Hepatocyte (in vitro differentiated cells): ENCODE measurements around the gene LARP6. TPM values are rescaled to one million over a fixed set of nuclear protein-coding genes. Genes with fewer than 3 reads are reported as not detected.

Experiments used
- DNase-seq: peaks from one replicate; pipeline ENCODE4 v3.0.0-alpha.2; 2016; ENCODE audit warnings: low spot score
- H2AFZ ChIP-seq: fragments of 200-600 bp; sonication (generic); 2 replicates; pipeline ENCODE4 v1.6.0; 2016; ENCODE audit warnings: antibody characterized with exemption, mild to moderate bottlenecking
- H3K27ac ChIP-seq: fragments of 200-600 bp; sonication (generic); 2 replicates; pipeline ENCODE4 v1.5.1; 2016; ENCODE audit warnings: mild to moderate bottlenecking
- H3K27me3 ChIP-seq: fragments of 200-600 bp; sonication (generic); 2 replicates; pipeline ENCODE4 v1.6.1; 2016
- H3K36me3 ChIP-seq: fragments of 200-600 bp; sonication (generic); replicated peaks from 2 replicates; pipeline ENCODE4 v1.5.1; 2016; ENCODE audit warnings: low read depth; ENCODE audit not compliant: insufficient read depth
- H3K4me1 ChIP-seq: fragments of 200-600 bp; sonication (generic); 2 replicates; pipeline ENCODE4 v1.5.1; 2016; ENCODE audit warnings: mild to moderate bottlenecking, moderate library complexity; ENCODE audit not compliant: insufficient read depth
- H3K4me2 ChIP-seq: fragments of 200-600 bp; sonication (generic); 2 replicates; pipeline ENCODE4 v1.6.0; 2016
- H3K4me3 ChIP-seq: fragments of 200-600 bp; sonication (generic); 2 replicates; pipeline ENCODE4 v1.5.1; 2016; ENCODE audit warnings: mild to moderate bottlenecking
- H3K79me2 ChIP-seq: fragments of 200-600 bp; sonication (generic); 2 replicates; pipeline ENCODE4 v1.6.0; 2017; ENCODE audit warnings: mild to moderate bottlenecking
- H3K9me2 ChIP-seq: fragments of 200-600 bp; sonication (generic); replicated peaks from 2 replicates; pipeline ENCODE4 v1.6.0; 2017; ENCODE audit warnings: mild to moderate bottlenecking; ENCODE audit not compliant: insufficient read depth
- H3K9me3 ChIP-seq: fragments of 200-600 bp; sonication (generic); 2 replicates; pipeline ENCODE4 v1.5.1; 2016; ENCODE audit warnings: low read depth, mild to moderate bottlenecking
- H4K20me1 ChIP-seq: fragments of 200-600 bp; sonication (generic); 2 replicates; pipeline ENCODE4 v1.6.0; 2016; ENCODE audit warnings: mild to moderate bottlenecking; ENCODE audit not compliant: insufficient read depth, poor library complexity, severe bottlenecking
- CTCF ChIP-seq: fragments of 200-600 bp; sonication (generic); IDR thresholded peaks from 2 replicates; pipeline ENCODE4 v1.5.1; 2016; ENCODE audit warnings: antibody characterized with exemption, mild to moderate bottlenecking; ENCODE audit not compliant: poor library complexity
- EZH2 ChIP-seq: fragments of 200-600 bp; sonication (generic); IDR thresholded peaks from 2 replicates; pipeline ENCODE4 v1.6.1; 2016; ENCODE audit warnings: antibody characterized with exemption, mild to moderate bottlenecking, borderline replicate concordance
- EZH2phosphoT487 ChIP-seq: fragments of 200-600 bp; sonication (generic); IDR thresholded peaks from one replicate; pipeline ENCODE4 v1.6.1; 2018; ENCODE audit warnings: antibody characterized with exemption, mild to moderate bottlenecking, low read depth, moderate library complexity; ENCODE audit not compliant: unreplicated experiment, severe bottlenecking
- WGBS: methylation state at CpG from one replicate; pipeline ENCODE4 v1.1.6; 2016; ENCODE audit warnings: low lambda C conversion rate; ENCODE audit errors: missing lambda C conversion rate; 5-methylcytosine and 5-hydroxymethylcytosine counted together
- polyA plus RNA-seq: library from polyadenylated mRNA; unstranded; fragments of >200 nt; fragmentation: Nextera tagmentation; extraction: Ambion mirVana; gene quantifications from 2 replicates; pipeline ENCODE4 v1.2.1, GENCODE V29; 2016
- total RNA-seq: library from RNA; depleted of rRNA; stranded (reverse); fragments of >200 nt; gene quantifications from 2 replicates; pipeline ENCODE4 v1.2.3, GENCODE V29; 2014

Gene LARP6
- total and polyA plus RNA-seq, 2 experiments from 2014 or later: 45.9 to 50.0 TPM

DNA sequence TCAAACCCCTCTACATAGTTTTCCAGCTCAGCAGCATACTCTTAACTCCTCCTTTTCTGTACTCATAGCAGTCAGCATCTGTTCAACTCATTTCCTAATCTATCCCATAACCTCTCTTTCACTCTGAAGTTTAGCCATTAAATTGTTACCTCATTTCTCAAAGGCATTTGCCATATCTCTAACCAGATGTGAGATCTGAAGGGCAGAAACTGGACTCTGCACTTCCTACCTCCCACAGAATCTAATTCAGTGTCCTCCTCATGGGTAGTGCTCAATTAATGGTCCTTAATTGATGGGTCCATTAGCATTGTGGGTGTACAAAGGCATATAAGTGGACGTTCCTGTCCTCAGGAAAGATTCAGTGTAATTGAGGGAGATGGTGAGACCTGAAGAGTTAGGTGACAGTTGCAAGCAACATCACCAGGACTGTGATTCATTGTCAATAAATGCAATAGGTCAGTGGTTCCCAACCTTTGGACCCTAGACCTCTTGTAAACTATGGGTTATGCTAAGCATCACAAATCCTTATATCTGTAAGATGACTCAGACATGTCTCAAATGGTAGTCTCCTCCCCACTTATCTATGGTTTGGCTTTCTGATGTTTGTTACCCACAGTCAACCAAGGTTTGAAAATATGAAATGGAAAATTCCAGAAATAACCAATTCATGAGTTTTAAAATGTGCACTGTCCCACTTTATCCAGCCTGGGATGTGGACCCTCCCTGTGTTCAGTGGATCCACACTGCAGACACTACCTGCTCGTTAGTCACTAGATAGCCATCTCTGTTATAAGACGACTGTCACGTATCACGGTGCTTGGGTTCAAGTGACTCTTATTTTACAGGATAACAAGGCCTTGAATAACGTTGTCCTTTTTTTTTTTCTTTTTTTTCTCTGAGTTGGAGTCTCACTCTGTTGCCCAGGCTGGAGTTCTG, 65.6 kb downstream of the LARP6 start:
- Histone ChIP-seq H3K36me3 (no peaks in the 10 kb centered on the region), H3K27me3 (no peaks in the 10 kb centered on the region), H3K79me2 (no peaks in the 10 kb centered on the region), H3K4me2 (peak overlapping the region; percentile 41), H3K4me3 (no peak overlapping the region), H3K9me3 (no peaks in the 10 kb centered on the region), H2AFZ (no peak overlapping the region), H3K27ac (peak overlapping the region; percentile 73), H3K9me2 (no peaks in the 10 kb centered on the region), H3K4me1 (peaks cover 19% of the 10 kb centered on the region), H4K20me1 (no peaks in the 10 kb centered on the region)
- TF ChIP-seq CTCF (no peak), EZH2 (no peak), EZH2phosphoT487 (no peak)
- 47% methylated on average over 6 of the region's 6 CpGs for WGBS
- peak; percentile 79 for DNase-seq

DNA sequence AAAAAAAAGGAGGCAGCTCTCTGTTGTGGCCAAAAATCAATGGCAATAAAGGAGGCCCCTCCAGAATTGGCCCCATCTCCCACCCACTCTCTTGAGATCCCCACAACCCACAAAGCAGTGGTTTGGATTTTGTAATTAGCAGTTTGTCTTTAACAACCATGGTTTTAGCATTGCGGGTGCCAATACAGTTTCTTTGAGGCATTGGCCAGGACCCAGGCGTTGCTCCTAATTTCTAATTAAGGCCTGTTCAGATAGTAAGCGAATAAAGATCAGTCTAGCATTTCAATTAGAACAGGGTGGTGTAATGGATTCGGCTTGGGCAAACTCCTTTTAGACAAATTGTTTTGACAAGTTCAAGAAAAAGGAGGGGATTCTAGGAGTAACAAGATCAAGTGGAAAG, 67.0 kb downstream of the LARP6 start:
- Histone ChIP-seq H3K4me2 (no peak overlapping the region), H3K9me3 (no peaks in the 10 kb centered on the region), H3K4me3 (no peak overlapping the region), H3K27me3 (no peaks in the 10 kb centered on the region), H3K27ac (peak overlapping the region; percentile 69), H3K9me2 (no peaks in the 10 kb centered on the region), H3K79me2 (no peaks in the 10 kb centered on the region), H3K36me3 (no peaks in the 10 kb centered on the region), H3K4me1 (peaks cover 19% of the 10 kb centered on the region), H2AFZ (no peak overlapping the region), H4K20me1 (no peaks in the 10 kb centered on the region)
- DNase-seq: no peak
- TF ChIP-seq EZH2phosphoT487: no peak
- no peak for TF ChIP-seq EZH2
- no peak for TF ChIP-seq CTCF
- WGBS: 99% methylated on average over 4 of the region's 4 CpGs

- H3K36me3 ChIP-seq: no peaks in the 10 kb centered on the region
- peak; percentile 69 for DNase-seq
- no peaks in the 10 kb centered on the region for H4K20me1 ChIP-seq
- no peaks in the 10 kb centered on the region for H3K27me3 ChIP-seq
- no peaks in the 10 kb centered on the region for H3K9me3 ChIP-seq
- H3K9me2 ChIP-seq: no peaks in the 10 kb centered on the region
- WGBS: 38% methylated on average over 6 of the region's 6 CpGs
- peak overlapping the region; percentile 45 for H3K4me2 ChIP-seq
- H2AFZ ChIP-seq: no peak overlapping the region
- H3K4me3 ChIP-seq: no peak overlapping the region
- peaks cover 15% of the 10 kb centered on the region for H3K4me1 ChIP-seq
- H3K27ac ChIP-seq: peak overlapping the region; percentile 63
- no peaks in the 10 kb centered on the region for H3K79me2 ChIP-seq
- TF ChIP-seq CTCF: no peak
- no peak for TF ChIP-seq EZH2phosphoT487
- TF ChIP-seq EZH2: no peak
Measured at GRCh38 chr15:70783610-70784022, 70.3 kb downstream of the LARP6 start.
